BJ (cell line): ENCODE measurements around the gene ARMS2. TPM values are rescaled to one million over a fixed set of nuclear protein-coding genes. Genes with fewer than 3 reads are reported as not detected.

Source experiments
- CTCF ChIA-PET: fragments of 350-600 bp; formaldehyde crosslinking; extraction: SDS; loops from one replicate; lab custom pipeline; 2021; ENCODE audit warnings: antibody characterized with exemption, inconsistent platforms; lab: Yijun Ruan, JAX
- POLR2A ChIA-PET: fragments of 300-600 bp; sonication (Branson Sonifier 250); formaldehyde crosslinking; extraction: SDS; loops from one replicate; lab custom pipeline; 2021; ENCODE audit warnings: antibody characterized with exemption; lab: Charles Lee
- DNase-seq: peaks from one replicate; pipeline ENCODE4 v3.0.0-alpha.2; 2011; ENCODE audit warnings: low read depth
- H3K27me3 ChIP-seq: 2 replicates; pipeline ENCODE4 v1.6.0; 2011; ENCODE audit warnings: low read length; ENCODE audit not compliant: control insufficient read depth, insufficient read depth
- H3K36me3 ChIP-seq: 2 replicates; pipeline ENCODE4 v1.5.1; 2011; ENCODE audit warnings: low read length; ENCODE audit not compliant: control insufficient read depth, insufficient read depth
- H3K4me3 ChIP-seq: 2 replicates; pipeline ENCODE4 v1.5.1; 2011; ENCODE audit warnings: low read depth, mild to moderate bottlenecking, control low read depth, low read length
- polyA plus RNA-seq: library from polyadenylated mRNA; depleted of rRNA; stranded (reverse); fragments of >200 nt; gene quantifications from 2 replicates; pipeline ENCODE4 v1.2.3, GENCODE V29; 2011
- TF ChIP-seq, protein P1 (sequence below): IDR thresholded peaks from 2 replicates; pipeline ENCODE4 v1.5.1; 2011; ENCODE audit warnings: low read depth, mild to moderate bottlenecking, control low read depth, inconsistent platforms, low read length, moderate library complexity; ENCODE audit not compliant: insufficient read depth

The ARMS2 gene
- polyA plus RNA-seq, 1 experiment: not detected

DNA sequence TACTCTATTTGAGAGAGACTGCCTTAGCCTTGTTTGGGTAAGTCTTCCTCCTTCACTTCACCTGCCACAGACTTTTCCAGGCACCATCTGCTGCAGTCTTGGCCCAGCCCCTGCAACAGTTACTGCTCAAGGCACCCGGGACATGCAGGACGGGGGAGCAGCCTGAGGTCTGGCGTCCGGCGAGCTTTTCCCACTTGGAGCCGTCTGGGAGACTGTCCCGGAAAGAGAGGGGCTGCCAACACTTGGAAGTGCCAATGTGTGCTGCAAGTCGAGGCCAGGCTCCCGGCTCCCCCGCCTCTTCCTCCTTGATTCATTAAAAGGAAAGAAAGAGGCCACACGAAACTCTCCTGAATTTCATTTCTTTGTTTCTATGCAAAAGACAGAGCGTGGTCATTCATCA, 20.6 kb downstream of the ARMS2 start:
- ChIA-PET POLR2A (no interaction called here), CTCF (no interaction called here)

DNA sequence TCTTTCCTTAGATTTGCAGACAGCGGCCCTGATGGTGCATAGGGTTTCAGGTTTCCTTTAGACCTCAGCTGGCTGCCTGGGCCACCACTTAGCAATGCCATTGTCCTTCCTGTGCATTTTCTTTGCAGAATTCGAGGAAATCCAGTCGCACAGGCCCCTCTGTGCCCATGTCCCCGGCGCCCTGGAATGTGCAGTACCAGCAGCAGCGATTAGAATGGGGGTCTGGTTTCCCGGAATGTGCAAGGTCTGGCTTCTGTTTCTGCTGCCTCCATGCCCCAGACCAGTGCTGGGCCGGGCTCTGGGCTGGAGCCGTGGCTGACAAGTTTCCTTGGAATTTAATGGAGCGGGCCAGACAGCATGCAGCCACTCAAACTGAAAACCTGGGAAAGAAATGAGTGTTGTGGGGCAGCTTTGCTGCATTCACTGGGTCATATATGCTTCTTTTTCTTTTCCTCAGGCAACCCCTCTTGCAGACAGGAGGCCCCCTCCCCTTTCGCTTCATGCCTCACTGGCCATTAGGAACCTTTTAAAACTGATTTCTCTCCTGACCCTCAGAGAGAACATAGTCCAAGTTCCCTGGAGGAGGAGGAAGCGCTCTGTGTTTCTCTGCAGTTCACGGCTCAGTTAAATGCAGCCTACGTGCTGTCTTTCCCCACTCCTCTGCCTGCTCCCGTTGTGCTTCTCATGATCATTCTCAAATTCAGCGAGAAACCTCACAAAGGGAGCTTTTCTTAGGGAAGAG, 21.3 kb downstream of the ARMS2 start:
- no peak overlapping the region for H3K4me3 ChIP-seq
- ChIA-PET CTCF (no interaction called here), POLR2A (no interaction called here)
- no peak for DNase-seq
- H3K36me3 ChIP-seq: no peaks in the 10 kb centered on the region
- TF ChIP-seq, protein P1, sequence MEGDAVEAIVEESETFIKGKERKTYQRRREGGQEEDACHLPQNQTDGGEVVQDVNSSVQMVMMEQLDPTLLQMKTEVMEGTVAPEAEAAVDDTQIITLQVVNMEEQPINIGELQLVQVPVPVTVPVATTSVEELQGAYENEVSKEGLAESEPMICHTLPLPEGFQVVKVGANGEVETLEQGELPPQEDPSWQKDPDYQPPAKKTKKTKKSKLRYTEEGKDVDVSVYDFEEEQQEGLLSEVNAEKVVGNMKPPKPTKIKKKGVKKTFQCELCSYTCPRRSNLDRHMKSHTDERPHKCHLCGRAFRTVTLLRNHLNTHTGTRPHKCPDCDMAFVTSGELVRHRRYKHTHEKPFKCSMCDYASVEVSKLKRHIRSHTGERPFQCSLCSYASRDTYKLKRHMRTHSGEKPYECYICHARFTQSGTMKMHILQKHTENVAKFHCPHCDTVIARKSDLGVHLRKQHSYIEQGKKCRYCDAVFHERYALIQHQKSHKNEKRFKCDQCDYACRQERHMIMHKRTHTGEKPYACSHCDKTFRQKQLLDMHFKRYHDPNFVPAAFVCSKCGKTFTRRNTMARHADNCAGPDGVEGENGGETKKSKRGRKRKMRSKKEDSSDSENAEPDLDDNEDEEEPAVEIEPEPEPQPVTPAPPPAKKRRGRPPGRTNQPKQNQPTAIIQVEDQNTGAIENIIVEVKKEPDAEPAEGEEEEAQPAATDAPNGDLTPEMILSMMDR: no peak
- no peaks in the 10 kb centered on the region for H3K27me3 ChIP-seq

More for the DNA sequence above, 20.6 kb downstream of the ARMS2 start:
- H3K27me3 ChIP-seq: no peaks in the 10 kb centered on the region
- no peak overlapping the region for H3K4me3 ChIP-seq
- TF ChIP-seq, protein P1: no peak
- H3K36me3 ChIP-seq: no peaks in the 10 kb centered on the region
- no peak for DNase-seq

DNA sequence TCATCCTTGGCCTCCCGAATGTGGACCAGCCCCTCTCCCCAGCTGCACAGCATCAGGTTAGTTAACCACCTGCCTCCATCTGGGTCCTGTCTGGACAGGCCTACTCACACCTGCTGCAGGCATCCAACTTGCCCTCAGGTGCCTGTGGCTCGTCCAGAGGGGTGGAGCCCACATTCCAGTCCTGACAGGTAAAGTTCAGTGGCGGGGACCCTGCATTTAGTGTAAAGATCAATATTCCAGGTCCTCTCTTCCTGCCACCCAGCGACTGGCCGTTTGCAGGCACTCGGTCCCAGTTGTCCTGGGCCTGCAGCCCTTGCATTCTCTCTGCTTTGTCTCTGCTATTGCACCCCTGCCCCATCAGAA, 21.9 kb downstream of the ARMS2 start:
- POLR2A ChIA-PET: no interaction called here
- TF ChIP-seq, protein P1: no peak
- Histone ChIP-seq H3K36me3 (no peaks in the 10 kb centered on the region), H3K4me3 (no peak overlapping the region), H3K27me3 (no peaks in the 10 kb centered on the region)
- CTCF ChIA-PET: no interaction called here
- no peak for DNase-seq

DNA sequence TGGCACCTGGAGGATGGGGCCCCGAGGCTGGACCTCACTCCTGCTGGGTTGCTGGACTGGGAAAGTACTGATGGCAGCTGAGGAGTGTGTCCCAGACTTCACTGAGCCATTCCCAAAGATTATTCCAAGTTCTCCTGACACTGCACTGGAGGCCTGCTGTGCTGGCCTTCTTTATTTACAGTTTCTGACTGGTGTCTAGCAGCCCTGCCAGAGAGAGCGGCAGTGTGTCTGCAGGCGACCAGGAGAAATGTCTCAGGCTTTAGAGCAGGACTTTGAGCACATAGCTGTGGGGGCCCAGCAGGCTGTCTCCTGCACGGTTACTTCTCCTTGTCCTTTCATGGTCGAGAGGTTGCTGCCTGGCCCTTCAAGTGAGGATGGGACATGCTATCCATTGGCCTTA, 23.0 kb downstream of the ARMS2 start:
- TF ChIP-seq, protein P1: no peak
- DNase-seq: no peak
- no peaks in the 10 kb centered on the region for H3K36me3 ChIP-seq
- no peaks in the 10 kb centered on the region for H3K27me3 ChIP-seq
- POLR2A ChIA-PET: no interaction called here
- no peak overlapping the region for H3K4me3 ChIP-seq
- CTCF ChIA-PET: no interaction called here

GRCh38 chr10:122478971-122479370, 24.5 kb downstream of the ARMS2 start:
- ChIA-PET CTCF (no interaction called here), POLR2A (no interaction called here)
- Histone ChIP-seq H3K36me3 (no peaks in the 10 kb centered on the region), H3K27me3 (no peaks in the 10 kb centered on the region), H3K4me3 (no peak overlapping the region)
- TF ChIP-seq, protein P1: no peak
- no peak for DNase-seq
